T-helper 1 cell treated with Interleukin-12 subunit alpha and Interleukin-12 subunit beta and Interleukin-4 antibody, amounts not matched to agents 30 μg/mL and 1 μg/mL, for 36 hours (primary cell): ENCODE data around the gene COP1.
"Not testable (repeated sequence)": the region's sequence is repeated elsewhere in the genome, so short reads cannot be mapped to it uniquely, and the experiment has no call there.

Experiments used
- H3K27ac Mint-ChIP-seq: one replicate; pipeline ENCODE4 v1.8.0; 2021; ENCODE audit warnings: mild to moderate bottlenecking, mixed read lengths
- H3K27me3 Mint-ChIP-seq: one replicate; pipeline ENCODE4 v1.8.0; 2021; ENCODE audit warnings: low read depth, mixed read lengths
- H3K36me3 Mint-ChIP-seq: one replicate; pipeline ENCODE4 v1.8.0; 2021; ENCODE audit warnings: low read depth, mixed read lengths
- H3K4me1 Mint-ChIP-seq: one replicate; pipeline ENCODE4 v1.8.0; 2021; ENCODE audit warnings: low read depth, mixed read lengths
- H3K4me3 Mint-ChIP-seq: one replicate; pipeline ENCODE4 v1.8.0; 2021; ENCODE audit warnings: mild to moderate bottlenecking, moderate library complexity, mixed read lengths
- H3K9me3 Mint-ChIP-seq: one replicate; pipeline ENCODE4 v1.8.0; 2021; ENCODE audit warnings: mixed read lengths

Gene COP1

GRCh38 chr1:176208034-176208433, 948 bp upstream of the COP1 start:
- Mint-ChIP-seq H3K4me1 (peaks cover 25% of the 10 kb centered on the region), H3K4me3 (peak overlapping the region; percentile 100), H3K27me3 (no peaks in the 10 kb centered on the region), H3K9me3 (no peaks in the 10 kb centered on the region), H3K36me3 (peaks cover 8% of the 10 kb centered on the region), H3K27ac (peak overlapping the region; percentile 99)

GRCh38 chr1:176206006-176206960, 803 bp downstream of the COP1 start:
- peaks cover 30% of the 10 kb centered on the region for H3K4me1 Mint-ChIP-seq
- H3K27ac Mint-ChIP-seq, result peak overlapping the region; percentile 99
- H3K4me3 Mint-ChIP-seq, result peak overlapping the region; percentile 100
- no peaks in the 10 kb centered on the region for H3K9me3 Mint-ChIP-seq
- no peaks in the 10 kb centered on the region for H3K27me3 Mint-ChIP-seq
- H3K36me3 Mint-ChIP-seq, result peaks cover 11% of the 10 kb centered on the region

- peaks cover 32% of the 10 kb centered on the region for H3K4me1 Mint-ChIP-seq
- no peaks in the 10 kb centered on the region for H3K9me3 Mint-ChIP-seq
- H3K36me3 Mint-ChIP-seq, result peaks cover 13% of the 10 kb centered on the region
- H3K4me3 Mint-ChIP-seq, result peak overlapping the region; percentile 100
- H3K27ac Mint-ChIP-seq, result peak overlapping the region; percentile 99
- no peaks in the 10 kb centered on the region for H3K27me3 Mint-ChIP-seq
Observed at GRCh38 chr1:176205332-176205914, 1.7 kb downstream of the COP1 start.

- not testable (repeated sequence) for H3K27ac Mint-ChIP-seq
- H3K4me3 Mint-ChIP-seq, result peak overlapping the region; percentile 100
- peaks cover 32% of the 10 kb centered on the region for H3K4me1 Mint-ChIP-seq
Observed at GRCh38 chr1:176204655-176205054, 2.4 kb downstream of the COP1 start.

GRCh38 chr1:176203735-176204134, 3.4 kb downstream of the COP1 start:
- Mint-ChIP-seq H3K4me1 (peaks cover 32% of the 10 kb centered on the region), H3K27ac (no peak overlapping the region), H3K9me3 (no peaks in the 10 kb centered on the region), H3K4me3 (no peak overlapping the region), H3K36me3 (peaks cover 13% of the 10 kb centered on the region), H3K27me3 (no peaks in the 10 kb centered on the region)

More at GRCh38 chr1:176204655-176205054, 2.4 kb downstream of the COP1 start:
- not testable (repeated sequence) for H3K27me3 Mint-ChIP-seq, H3K9me3 Mint-ChIP-seq
- H3K36me3 Mint-ChIP-seq, result peaks cover 13% of the 10 kb centered on the region

- H3K27ac Mint-ChIP-seq, result no peak overlapping the region
- peaks cover 32% of the 10 kb centered on the region for H3K4me1 Mint-ChIP-seq
- H3K9me3 Mint-ChIP-seq, result no peaks in the 10 kb centered on the region
- H3K27me3 Mint-ChIP-seq, result no peaks in the 10 kb centered on the region
- no peak overlapping the region for H3K4me3 Mint-ChIP-seq
- H3K36me3 Mint-ChIP-seq, result peaks cover 17% of the 10 kb centered on the region
Observed at GRCh38 chr1:176201568-176201967, 5.5 kb downstream of the COP1 start.

- Mint-ChIP-seq H3K4me1 (peaks cover 23% of the 10 kb centered on the region), H3K9me3 (no peaks in the 10 kb centered on the region), H3K27me3 (no peaks in the 10 kb centered on the region), H3K36me3 (peaks cover 12% of the 10 kb centered on the region), H3K27ac (no peak overlapping the region), H3K4me3 (no peak overlapping the region)
Observed at GRCh38 chr1:176199707-176200106, 7.4 kb downstream of the COP1 start.

GRCh38 chr1:176198413-176198812, 8.7 kb downstream of the COP1 start:
- Mint-ChIP-seq H3K36me3 (peaks cover 15% of the 10 kb centered on the region), H3K4me1 (peaks cover 29% of the 10 kb centered on the region), H3K27ac (no peak overlapping the region), H3K27me3 (no peaks in the 10 kb centered on the region), H3K4me3 (no peak overlapping the region), H3K9me3 (no peaks in the 10 kb centered on the region)

GRCh38 chr1:176196728-176197127, 10.4 kb downstream of the COP1 start:
- peaks cover 4% of the 10 kb centered on the region for H3K9me3 Mint-ChIP-seq
- peaks cover 16% of the 10 kb centered on the region for H3K36me3 Mint-ChIP-seq
- H3K27me3 Mint-ChIP-seq, result no peaks in the 10 kb centered on the region
- H3K4me3 Mint-ChIP-seq, result peak overlapping the region; percentile 76
- H3K27ac Mint-ChIP-seq, result peak overlapping the region; percentile 61
- peaks cover 36% of the 10 kb centered on the region for H3K4me1 Mint-ChIP-seq

- Mint-ChIP-seq H3K27ac (no peak overlapping the region), H3K4me3 (no peak overlapping the region), H3K9me3 (peaks cover 4% of the 10 kb centered on the region)
Observed at GRCh38 chr1:176195547-176195946, 11.5 kb downstream of the COP1 start.

GRCh38 chr1:176193663-176194062, 13.4 kb downstream of the COP1 start:
- H3K4me1 Mint-ChIP-seq, result peaks cover 38% of the 10 kb centered on the region
- no peak overlapping the region for H3K4me3 Mint-ChIP-seq
- H3K27me3 Mint-ChIP-seq, result no peaks in the 10 kb centered on the region
- H3K9me3 Mint-ChIP-seq, result peaks cover 4% of the 10 kb centered on the region
- no peak overlapping the region for H3K27ac Mint-ChIP-seq
- H3K36me3 Mint-ChIP-seq, result peaks cover 15% of the 10 kb centered on the region

More at GRCh38 chr1:176195547-176195946, 11.5 kb downstream of the COP1 start:
- H3K36me3 Mint-ChIP-seq, result peaks cover 16% of the 10 kb centered on the region
- peaks cover 33% of the 10 kb centered on the region for H3K4me1 Mint-ChIP-seq
- H3K27me3 Mint-ChIP-seq, result no peaks in the 10 kb centered on the region

GRCh38 chr1:176193023-176193422, 14.1 kb downstream of the COP1 start:
- Mint-ChIP-seq H3K27me3 (no peaks in the 10 kb centered on the region), H3K4me3 (no peak overlapping the region), H3K4me1 (peaks cover 37% of the 10 kb centered on the region), H3K36me3 (peaks cover 13% of the 10 kb centered on the region), H3K9me3 (peaks cover 4% of the 10 kb centered on the region), H3K27ac (peak overlapping the region; percentile 22)

GRCh38 chr1:176188604-176189003, 18.5 kb downstream of the COP1 start:
- peaks cover 9% of the 10 kb centered on the region for H3K36me3 Mint-ChIP-seq
- H3K27me3 Mint-ChIP-seq, result no peaks in the 10 kb centered on the region
- H3K9me3 Mint-ChIP-seq, result peaks cover 4% of the 10 kb centered on the region
- H3K4me3 Mint-ChIP-seq, result no peak overlapping the region
- no peak overlapping the region for H3K27ac Mint-ChIP-seq
- H3K4me1 Mint-ChIP-seq, result peaks cover 20% of the 10 kb centered on the region

- no peaks in the 10 kb centered on the region for H3K9me3 Mint-ChIP-seq
- no peaks in the 10 kb centered on the region for H3K27me3 Mint-ChIP-seq
- no peak overlapping the region for H3K4me3 Mint-ChIP-seq
- H3K4me1 Mint-ChIP-seq, result peaks cover 9% of the 10 kb centered on the region
- no peak overlapping the region for H3K27ac Mint-ChIP-seq
- peaks cover 9% of the 10 kb centered on the region for H3K36me3 Mint-ChIP-seq
Observed at GRCh38 chr1:176187001-176187400, 20.1 kb downstream of the COP1 start.

GRCh38 chr1:176183618-176184017, 23.5 kb downstream of the COP1 start:
- Mint-ChIP-seq H3K4me3 (no peak overlapping the region), H3K27ac (no peak overlapping the region), H3K9me3 (no peaks in the 10 kb centered on the region), H3K36me3 (peaks cover 11% of the 10 kb centered on the region), H3K4me1 (peaks cover 2% of the 10 kb centered on the region), H3K27me3 (no peaks in the 10 kb centered on the region)
